ENCODE measurements around the gene UBE2E2.

- no peak for TF ChIP-seq POLR2A (IDR thresholded peaks at IDR 0.05)
- TF ChIP-seq CTCF (IDR thresholded peaks at IDR 0.05 in 4 of 5, conservative IDR thresholded peaks at IDR 0.05 in 1 of 5), result no peak
Measured at GRCh38 chr3:23450806-23451205, 247.7 kb downstream of the UBE2E2 start.

Data from gastrocnemius medialis (tissue), 4 donors.